GM12801 (cell line): ENCODE data around the gene LAMTOR1.

Experiments used
- TF ChIP-seq, protein P1 (sequence below): IDR thresholded peaks from one replicate; pipeline ENCODE4 v1.5.1; 2011; ENCODE audit warnings: control low read depth; ENCODE audit not compliant: insufficient read length; ENCODE audit errors: extremely low read depth

LAMTOR1 gene

DNA sequence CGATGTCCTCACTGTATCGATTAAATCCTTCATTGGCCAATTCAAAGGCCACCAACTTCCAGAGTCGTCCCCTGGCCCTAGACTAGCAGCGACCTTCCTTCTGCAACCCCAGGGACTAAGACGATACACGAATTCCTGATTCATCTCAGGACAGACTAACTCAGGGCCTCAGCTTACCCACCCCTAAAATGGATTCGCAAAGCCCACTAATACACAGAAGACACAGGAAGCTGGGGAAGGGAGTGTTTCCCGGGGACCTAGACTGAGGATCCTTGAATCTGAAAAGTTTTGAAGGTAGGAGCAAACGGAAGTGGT is 509 bp downstream of the LAMTOR1 start:
- TF ChIP-seq, protein P1, sequence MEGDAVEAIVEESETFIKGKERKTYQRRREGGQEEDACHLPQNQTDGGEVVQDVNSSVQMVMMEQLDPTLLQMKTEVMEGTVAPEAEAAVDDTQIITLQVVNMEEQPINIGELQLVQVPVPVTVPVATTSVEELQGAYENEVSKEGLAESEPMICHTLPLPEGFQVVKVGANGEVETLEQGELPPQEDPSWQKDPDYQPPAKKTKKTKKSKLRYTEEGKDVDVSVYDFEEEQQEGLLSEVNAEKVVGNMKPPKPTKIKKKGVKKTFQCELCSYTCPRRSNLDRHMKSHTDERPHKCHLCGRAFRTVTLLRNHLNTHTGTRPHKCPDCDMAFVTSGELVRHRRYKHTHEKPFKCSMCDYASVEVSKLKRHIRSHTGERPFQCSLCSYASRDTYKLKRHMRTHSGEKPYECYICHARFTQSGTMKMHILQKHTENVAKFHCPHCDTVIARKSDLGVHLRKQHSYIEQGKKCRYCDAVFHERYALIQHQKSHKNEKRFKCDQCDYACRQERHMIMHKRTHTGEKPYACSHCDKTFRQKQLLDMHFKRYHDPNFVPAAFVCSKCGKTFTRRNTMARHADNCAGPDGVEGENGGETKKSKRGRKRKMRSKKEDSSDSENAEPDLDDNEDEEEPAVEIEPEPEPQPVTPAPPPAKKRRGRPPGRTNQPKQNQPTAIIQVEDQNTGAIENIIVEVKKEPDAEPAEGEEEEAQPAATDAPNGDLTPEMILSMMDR: no peak

- TF ChIP-seq, protein P1: no peak
Observed at GRCh38 chr11:72102162-72102561, 935 bp downstream of the LAMTOR1 start.

DNA sequence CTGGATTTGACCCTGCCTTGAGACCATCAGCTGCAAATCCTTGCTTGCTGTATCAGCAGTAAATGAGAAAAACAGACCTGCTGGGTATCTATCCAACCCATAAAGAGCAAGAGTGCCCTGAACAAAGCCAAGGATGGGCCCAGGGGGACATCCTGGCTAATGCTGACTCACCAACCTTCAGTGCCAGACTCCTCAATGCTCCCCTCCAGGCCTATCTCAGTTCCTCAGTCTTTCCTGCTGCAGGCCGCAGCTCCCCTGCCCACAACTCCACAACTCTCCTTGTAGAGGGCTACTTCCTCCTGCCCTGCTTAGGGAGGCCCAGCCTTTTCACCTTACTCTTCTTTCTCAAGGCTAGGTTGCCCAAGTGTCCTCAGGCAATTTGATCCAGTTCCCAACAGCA is 2.6 kb downstream of the LAMTOR1 start:
- TF ChIP-seq, protein P1: no peak

DNA sequence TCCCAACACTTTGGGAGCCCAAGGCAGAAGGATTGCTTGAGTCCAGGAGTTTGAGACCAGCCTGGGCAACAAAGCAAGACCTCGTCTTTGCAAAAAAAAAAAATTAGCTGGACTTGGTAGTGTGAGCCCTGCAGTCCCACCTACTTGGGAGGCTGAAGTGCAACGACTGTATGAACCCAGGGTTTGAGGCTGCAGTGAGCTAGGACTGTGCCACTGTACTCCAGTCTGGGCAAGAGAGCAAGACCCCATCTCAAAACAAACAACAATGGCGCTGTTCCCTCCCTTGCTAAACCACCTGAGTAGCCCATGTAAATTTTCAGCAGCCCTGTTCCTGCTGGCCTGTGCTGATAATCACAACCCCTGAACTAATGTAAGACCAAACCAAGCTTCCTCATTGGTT is 3.1 kb downstream of the LAMTOR1 start:
- TF ChIP-seq, protein P1: no peak

- TF ChIP-seq, protein P1: no peak
Observed at GRCh38 chr11:72098741-72099140, 4.4 kb downstream of the LAMTOR1 start.

DNA sequence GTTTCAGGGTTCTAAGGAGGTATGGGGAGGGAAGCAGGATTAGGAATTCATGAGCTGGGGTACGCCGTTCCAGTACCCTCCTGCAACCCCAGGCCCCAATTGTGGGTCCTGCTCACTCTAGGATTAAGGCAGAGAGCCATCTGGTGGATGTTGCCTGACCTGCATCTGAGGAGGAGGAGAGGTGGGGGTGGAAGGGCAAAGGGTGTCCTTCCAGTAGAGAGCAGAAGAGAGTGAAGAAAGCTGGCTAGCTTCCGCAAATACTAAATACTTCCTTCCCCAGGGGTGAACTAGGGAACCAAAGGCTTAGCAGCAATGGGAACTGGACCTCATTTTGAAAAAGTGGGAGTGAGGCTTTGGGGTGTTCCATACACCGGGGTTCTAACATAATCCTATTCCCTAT is 11.8 kb downstream of the LAMTOR1 start:
- TF ChIP-seq, protein P1: no peak

DNA sequence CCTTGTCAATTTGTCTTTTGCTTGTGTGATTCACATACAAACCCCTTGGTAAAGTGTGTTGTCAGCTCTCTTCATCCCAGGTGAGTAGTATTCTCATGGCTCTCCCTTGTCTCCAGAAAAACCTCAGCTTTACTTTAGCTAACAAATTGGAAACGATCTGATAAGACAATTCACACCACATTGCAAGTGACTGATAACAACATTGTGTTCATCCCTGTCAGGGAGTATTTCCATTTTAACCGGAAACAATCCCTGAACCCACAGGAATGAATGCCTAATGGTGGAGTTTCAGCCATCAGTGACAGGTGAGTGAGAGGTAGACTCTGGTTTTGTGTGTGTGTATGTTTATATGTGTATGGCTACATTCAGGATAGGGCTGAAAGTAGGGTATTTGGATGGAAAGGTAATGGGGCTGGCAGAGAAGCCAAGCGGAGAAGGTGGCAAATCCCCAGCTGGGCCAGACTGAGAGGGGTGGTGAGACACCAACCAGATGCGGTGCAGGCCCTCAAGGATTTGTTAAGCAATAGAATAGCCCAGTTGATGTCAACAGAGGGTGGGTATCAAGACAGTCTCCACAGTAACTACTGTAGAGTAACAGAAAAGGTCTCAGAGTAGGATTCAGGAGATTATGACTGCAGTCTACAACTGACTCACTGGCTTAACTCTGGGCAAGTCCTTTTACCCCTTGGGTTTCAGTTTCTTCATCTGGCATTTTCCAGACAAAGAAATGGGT is 14.9 kb downstream of the LAMTOR1 start:
- TF ChIP-seq, protein P1: no peak
